Right ventricle myocardium inferior (tissue), 1 donor: Measurements from ENCODE around the gene PLEKHA6. TPM values are rescaled to one million over a fixed set of nuclear protein-coding genes. Genes with fewer than 3 reads are reported as not detected.

Experiments used
- ATAC-seq: fragments of 200-7000 bp; cut with Tn5 transposase; one replicate; pipeline ENCODE4 v1.9.1; 2020; ENCODE audit warnings: mild to moderate bottlenecking, moderate library complexity
- DNase-seq: peaks from one replicate; pipeline ENCODE4 v3.0.0; 2021; ENCODE audit errors: missing footprints
- intact Hi-C: fragments of 100-400 bp; cut with DNase I; formaldehyde crosslinking; loops from one replicate; pipeline ENCODE4 v1.11.0; 2022
- total RNA-seq: library from RNA; stranded (reverse); fragmentation: NEBNext Ultra II Directional; extraction: Animal tissue kit (Norgen Biotek cat#: 25700); gene quantifications from one replicate; pipeline ENCODE4 v1.2.1, GENCODE V29; 2021
- donor health status: DM: no; HTN: yes; CAD: no; lungs with severe emphysema.

The PLEKHA6 gene
- total RNA-seq, 1 donor from 2014 or later, result 18.7 TPM

DNA sequence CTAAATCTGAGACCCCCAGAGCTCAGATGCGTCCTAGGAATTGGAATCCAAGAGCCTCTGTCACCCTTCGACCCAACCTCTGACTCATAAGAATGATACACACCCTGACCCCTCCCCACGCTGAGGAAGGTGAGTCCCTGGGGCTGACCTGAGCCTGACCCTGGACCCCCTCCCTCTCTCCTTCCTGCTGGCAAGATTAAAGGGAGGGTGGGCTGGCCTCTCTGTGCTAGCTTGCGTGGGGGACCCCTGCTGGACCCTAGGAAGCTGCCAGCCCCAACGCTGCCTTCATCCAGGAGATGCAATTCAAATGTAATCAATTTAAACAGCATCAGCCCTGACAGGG is 627 bp downstream of the PLEKHA6 start:
- DNase-seq (no peak), ATAC-seq (no peak)
- intact Hi-C loops, result no loop called here

DNA sequence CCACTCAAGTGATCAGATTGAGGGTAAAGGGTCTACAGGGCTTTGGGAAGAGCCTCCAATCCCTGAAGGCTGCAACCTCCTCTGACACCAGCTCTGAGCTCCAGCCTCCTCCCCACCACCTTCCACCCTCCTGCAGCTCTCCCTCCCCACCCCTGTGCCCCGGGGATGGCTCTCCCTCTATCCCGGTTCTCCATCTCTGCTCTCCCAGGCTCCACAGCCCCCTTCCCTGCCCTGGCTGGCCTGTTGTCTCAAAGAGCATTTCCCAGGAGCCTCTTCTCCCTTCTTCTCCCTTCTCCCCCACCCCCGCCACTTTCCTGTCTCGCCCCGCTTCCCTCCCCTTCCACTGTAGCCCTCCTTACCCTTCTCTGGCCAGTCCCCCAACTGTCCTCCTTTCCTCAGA is 1.1 kb downstream of the PLEKHA6 start:
- intact Hi-C loops, result no loop called here
- ATAC-seq, result no peak
- no peak for DNase-seq

DNA sequence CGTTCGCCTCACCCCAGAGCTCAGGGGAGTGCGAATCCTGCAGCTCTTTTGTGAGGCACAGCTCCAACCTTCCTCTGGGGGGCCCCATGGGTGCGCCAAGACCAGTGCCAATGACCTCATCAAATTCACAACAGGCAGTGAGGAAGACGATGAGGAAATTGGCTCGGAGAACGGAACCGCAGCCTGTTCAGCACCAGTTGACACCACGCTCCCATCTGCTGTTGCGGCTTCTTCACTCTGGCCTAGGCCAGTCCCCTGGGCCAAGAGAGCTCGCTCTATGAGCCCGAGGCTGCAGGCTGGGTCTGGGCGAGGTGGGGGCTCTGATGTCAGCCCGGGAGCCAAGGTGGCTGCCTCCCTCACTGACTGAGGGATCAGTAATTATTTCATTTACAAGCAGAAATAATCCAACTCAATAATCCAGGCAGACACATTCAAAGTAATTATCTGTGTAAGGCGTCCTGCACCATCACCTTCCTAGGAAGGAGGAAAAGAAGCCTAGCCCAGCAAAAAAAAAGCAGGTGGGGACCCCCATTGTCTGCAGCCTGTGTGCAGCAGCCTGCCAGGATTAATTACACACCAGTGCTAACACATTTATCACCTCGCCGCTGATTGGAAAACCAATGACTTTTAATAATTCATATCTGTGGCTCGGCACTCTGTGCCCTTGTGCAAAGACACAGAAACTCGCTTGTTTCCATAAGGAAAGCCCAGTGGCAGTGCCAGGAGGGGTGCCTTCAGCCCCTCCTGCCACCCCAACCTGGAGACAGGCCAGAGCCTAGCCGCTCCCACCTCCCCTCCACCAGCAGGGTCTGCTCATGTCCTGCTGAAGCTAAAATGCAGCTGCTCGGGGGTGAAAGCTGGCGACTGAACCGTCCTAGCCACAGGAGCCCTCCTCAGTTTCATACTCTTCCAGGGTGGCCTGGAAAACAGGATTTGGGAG is 1.9 kb downstream of the PLEKHA6 start:
- ATAC-seq (peak; percentile 57), DNase-seq (no peak)
- intact Hi-C loops, result no loop called here

DNA sequence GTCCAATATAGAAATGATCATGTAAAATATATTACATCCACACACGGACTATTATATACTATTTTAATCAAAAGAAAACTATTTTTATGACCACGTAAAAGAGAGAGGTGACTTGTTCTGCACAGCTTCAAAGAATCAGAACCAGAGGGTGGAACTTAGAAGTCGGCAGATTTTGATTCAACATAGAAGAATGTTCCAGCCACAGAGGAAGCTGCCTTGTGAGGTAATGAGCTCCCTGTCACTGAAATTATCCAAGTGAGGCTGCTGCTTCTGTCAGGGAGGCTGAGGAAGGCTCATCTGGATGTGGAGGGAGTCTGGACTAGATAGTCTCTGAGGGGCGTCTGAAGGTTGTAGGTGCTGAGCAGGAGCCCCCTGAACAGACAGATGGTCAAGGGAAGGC is 2.7 kb downstream of the PLEKHA6 start:
- no peak for ATAC-seq
- intact Hi-C loops, result no loop called here
- no peak for DNase-seq

DNA sequence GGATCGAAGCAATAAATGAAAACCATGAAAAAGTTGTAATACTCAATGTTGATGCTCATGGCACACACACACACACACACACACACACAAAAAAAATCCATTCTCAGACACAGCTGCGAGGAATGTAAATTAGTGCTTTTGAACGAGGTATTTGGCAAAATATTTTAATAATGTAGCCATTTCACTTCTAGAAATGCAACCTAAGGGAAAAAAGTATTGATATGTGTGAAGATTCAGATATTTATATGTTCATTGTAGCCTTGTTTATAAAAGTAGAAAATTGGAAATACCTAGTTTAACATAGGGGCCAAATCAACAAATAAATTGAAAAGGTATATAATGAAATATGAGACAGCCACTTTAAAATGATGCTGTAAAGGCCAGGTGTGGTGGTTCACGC is 3.8 kb downstream of the PLEKHA6 start:
- DNase-seq (no peak), ATAC-seq (no peak)
- intact Hi-C loops, result no loop called here

DNA sequence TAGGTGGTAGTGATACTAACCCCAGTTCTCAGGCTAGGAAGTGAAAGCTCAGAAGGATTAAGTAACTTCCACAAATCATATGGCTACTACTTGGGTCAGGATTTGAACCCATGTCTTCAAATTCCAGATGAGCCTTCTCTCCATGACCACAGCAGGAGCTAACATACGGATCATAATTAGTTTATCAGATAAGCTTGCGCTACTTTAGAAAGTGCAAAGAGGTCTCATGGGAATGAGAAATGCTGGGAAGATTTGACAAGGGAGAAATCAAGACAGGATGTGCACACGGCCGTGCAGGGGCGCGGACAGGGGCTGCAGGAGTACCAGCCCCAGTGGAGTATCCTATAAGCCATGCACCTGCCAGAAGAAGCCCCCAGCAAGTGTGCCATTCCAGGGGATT is 5.2 kb downstream of the PLEKHA6 start:
- intact Hi-C loops, result no loop called here
- DNase-seq (no peak), ATAC-seq (no peak)

DNA sequence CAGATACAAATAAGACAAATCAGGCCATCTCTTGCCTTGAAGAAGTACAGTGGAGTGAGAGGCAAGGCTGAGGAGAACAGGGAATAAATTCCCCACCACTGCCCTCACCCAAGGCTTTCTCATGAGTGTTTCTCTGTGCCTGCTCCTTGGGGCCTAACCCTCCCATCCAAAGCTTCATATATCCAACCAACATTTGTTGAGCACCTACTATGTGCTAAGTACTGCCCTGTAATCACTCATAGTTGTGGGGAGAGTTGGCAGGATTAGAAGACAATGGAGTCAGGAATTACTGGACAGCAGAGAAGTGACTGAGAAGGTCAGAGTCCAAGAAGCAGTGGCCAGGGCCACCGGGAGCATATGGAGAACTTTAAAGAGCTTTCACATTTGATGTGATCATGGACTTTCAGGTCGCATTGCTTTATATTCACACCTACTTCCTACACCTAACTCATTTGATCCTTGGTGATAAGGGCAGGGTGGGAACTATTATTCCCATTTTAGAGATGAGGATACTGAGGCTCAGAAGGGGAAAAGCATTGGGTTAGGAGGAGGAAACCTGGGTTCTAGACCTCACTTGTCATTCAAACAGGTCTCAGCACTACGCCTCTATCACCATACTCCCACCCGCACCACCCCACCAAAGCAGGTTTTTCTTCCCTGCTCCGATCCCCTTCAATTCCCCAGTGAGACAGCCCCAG is 6.4 kb downstream of the PLEKHA6 start:
- no peak for ATAC-seq
- DNase-seq, result no peak
- intact Hi-C loops, result no loop called here

DNA sequence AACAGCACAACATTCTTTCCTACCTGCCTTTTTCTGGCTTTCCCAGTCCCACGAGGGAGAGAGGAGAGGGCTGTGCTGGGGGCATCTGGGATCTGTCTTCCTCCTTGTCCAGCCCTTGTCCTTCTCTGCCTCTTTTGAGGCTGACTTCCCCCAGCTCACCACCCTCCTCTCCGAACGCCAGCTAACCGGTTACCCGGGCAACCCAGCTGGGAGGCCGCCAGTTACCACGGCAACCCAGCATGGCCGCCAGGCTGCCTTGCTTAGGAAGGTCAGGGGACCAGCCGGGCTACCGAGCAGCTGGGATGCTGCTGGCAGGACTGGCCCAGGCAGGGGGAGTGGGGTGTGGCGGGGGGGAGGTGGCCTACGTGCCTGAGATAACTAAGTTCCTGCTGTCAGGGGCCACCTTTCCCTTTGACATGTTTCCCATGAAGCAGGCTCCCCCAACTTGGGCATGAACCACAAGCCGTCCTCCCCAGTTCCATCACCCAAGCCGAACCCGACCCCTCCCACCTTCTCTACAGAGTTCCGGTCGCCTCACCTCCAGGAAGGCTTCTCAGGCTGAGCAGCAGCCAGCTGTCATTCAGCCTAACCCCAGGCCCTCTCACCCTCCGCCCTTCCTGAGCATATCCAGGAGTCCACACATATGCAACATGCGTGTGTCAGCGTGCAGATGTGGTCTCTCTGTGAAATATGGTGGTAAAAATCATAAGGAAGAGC is 8.7 kb downstream of the PLEKHA6 start:
- ATAC-seq, result peak; percentile 49
- peak; percentile 87 for DNase-seq
- intact Hi-C loops, result no loop called here

DNA sequence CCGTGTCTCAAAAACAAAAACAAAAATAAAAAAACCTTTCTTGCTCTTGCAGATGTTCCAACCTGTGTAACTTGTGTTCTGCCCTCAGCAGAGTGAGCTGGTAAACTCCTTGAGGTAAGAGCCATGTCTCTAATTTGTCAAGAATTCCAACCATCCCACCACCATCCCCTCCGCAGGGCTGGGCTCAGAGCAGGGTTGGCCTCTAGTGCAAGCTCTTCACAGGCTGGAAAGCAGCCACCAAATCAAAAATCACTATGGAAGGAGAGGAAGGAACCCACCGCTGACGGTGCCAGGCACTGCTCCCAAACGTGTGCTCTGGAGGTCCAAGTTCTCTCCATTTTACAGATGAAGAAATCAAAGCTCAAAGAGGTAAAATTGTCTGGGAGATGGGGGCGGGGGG is 9.4 kb downstream of the PLEKHA6 start:
- ATAC-seq (no peak), DNase-seq (no peak)
- intact Hi-C loops, result no loop called here

DNA sequence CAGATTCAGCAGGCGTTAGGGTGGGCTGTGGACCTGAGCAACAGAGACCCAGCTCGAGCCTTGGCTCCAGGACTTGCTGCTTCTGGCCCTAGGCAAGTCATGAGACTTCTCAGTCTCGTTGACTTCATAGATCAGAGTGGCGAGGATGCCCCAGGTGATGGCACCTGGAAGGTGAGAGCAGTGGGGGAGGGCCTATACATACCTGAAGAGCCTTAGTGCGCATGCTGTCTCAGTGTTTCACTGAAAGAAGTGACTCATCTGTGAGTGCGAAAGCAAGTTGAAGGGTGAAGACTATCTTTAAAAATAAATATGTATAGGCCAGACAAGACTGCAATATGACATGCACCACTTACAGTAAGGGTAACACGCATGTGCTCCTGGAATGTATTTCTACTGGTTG is 10.1 kb downstream of the PLEKHA6 start:
- intact Hi-C loops, result no loop called here
- DNase-seq, result no peak
- no peak for ATAC-seq

DNA sequence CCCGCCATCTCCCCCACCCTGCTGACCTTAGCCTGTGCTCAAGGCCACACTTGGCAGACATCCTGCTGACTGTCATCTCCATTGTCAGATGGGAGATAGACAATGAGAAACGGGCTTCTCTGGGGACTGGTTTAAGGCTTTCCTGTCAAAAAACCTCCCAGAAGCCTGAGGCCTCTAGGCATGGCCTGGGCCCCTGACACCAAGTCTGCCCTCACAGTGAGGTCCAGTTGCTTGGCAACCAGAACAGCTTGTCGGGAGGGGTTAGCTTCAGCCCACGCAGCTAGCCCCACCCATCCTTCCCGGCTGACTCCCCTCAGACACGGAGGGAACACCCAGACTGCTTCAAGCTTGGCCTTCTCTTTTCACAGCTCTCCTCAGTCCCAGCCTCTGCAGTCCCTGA is 11.0 kb downstream of the PLEKHA6 start:
- intact Hi-C loops, result no loop called here
- peak; percentile 90 for DNase-seq
- peak; percentile 92 for ATAC-seq

DNA sequence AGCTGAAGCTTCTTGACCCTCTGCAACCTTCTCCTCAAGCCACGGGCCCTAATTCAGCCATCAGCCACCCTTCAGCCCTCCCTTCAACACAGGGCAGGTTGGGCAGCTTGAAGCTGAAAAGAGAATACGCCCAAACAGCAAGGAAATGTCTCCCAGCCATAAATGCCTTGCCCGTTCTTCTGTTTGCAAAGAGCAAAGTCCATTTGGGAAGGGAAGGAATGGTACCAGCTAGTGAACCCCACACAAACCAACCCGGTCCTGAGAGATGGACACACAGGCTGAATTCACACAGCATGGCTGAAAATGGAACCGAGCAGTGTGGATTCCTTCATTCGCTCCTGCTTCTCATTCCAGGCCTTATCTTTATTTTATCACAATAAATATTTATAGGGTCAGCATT is 11.5 kb downstream of the PLEKHA6 start:
- no peak for ATAC-seq
- no peak for DNase-seq
- intact Hi-C loops, result no loop called here

DNA sequence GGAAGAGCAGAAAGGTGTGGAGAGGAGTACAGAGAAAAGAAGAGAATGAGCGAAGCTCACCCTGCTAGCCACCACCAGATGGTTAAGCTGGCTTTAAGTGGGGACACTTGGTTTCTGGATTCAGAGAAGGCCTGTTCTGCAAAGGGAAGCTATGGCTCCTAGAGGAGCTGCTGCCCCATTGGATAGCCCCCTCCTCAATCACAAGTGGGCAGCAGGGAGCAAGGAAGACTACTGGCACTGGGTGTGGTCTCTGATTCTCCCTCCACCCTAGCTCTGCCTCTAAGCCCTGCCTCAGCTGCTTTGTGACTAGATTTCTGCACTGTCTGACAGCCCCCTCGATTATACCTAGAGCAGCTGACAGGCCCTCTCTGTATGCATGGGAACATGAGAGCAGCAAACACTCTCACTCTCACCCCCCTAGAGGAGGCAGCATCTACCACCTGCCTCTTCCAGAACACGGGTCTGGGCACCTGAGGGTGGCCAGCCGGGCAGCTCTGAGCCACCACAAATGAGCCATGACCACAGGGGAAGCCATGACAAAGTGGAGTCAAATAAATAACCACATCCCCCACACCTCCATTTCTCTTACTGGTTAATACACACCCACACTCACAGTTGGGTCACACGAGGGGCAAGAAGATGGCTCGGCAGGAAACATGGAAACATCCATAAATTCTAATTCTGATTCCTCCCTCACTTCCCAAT is 13.6 kb downstream of the PLEKHA6 start:
- intact Hi-C loops, result no loop called here
- ATAC-seq (no peak), DNase-seq (no peak)

DNA sequence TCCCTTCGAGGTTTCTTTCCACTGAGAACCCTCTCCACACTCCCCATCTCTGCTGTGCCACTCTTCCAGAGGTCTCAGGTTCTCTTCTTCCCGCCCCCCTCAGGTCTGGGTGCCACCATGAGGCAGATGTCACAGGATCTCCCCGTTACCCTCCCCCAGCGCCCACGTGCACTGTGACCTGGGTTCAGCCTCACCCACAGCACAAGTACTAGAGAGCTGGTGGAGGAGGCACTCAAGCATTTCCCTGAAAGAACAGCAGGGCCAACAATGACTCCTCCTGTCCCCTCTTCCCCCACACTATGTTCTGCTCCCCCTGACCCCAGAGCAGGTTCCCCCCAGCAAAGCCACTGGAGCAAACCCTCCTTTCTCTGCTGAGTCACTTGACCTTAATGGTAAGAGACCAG is 14.3 kb downstream of the PLEKHA6 start:
- intact Hi-C loops, result no loop called here
- no peak for DNase-seq
- ATAC-seq, result no peak

DNA sequence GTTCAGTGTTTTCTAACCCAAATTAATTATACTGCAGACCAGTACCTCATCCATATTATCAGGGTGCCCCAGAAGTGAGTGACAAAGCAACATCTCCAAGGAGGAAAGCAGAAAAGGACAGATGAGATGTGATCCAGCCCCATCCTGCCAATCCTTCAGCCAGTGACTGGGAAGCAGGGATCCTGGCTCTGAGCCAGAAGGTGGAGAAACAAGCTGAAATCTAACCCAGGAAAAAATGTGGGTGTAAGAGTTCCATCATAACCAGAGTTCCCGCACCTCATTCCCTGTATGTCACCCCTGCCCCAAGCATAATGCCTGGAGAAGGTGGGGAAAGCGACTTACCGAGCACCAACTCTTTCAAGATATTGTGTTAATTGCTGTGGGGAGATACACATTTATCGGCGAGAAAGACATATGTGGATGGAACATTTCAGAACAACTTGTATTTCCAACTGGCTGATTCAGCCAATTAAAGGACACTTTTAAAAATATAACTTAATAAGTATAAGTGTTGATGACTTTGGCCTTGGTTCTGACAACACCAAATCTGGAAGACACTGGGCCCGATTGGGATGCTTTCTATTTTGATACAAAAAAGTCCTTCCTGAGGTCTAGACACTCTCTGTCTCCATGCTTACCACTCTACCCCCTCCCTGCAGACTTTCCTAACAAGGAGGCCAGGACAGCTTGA is 14.9 kb downstream of the PLEKHA6 start:
- ATAC-seq, result no peak
- intact Hi-C loops, result no loop called here
- no peak for DNase-seq

DNA sequence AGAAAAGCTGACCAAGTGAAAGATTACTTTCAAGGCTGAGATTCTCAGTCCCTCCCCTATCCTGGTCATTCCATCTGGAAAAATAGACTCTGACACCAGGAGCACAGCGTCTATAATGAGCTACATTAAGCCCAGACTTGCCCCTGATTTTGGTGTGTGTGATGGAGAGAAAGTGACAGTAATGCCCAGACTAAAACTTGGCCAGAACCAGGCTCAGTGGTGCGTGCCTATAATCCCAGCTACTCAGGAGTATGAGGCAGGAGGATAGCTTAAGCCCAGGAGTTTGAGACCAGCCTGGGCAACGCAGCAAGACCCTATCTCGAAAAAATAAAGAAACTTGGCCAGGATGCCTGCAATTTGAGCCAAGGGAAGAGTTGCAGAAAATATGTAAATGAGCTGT is 15.9 kb downstream of the PLEKHA6 start:
- DNase-seq, result no peak
- no peak for ATAC-seq
- intact Hi-C loops, result no loop called here

DNA sequence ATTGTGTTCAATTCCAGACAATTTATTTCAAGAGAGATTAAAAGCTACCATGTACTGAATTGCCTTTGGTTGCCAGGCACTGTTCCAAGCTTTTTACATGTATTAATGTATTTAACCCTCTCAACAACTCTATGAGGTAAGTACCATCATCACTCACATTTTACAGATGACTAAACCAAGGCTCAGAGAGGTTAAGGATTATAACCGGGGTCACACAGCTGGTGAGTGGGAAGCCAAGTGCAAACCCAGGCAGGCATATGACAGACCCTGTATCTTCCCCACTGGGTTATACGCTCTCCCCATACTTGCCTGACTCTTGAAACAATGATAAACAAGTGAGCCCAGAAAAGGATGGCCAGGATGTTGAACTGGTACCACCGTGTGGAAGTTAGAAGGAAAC is 16.5 kb downstream of the PLEKHA6 start:
- intact Hi-C loops, result no loop called here
- no peak for ATAC-seq
- DNase-seq, result no peak

DNA sequence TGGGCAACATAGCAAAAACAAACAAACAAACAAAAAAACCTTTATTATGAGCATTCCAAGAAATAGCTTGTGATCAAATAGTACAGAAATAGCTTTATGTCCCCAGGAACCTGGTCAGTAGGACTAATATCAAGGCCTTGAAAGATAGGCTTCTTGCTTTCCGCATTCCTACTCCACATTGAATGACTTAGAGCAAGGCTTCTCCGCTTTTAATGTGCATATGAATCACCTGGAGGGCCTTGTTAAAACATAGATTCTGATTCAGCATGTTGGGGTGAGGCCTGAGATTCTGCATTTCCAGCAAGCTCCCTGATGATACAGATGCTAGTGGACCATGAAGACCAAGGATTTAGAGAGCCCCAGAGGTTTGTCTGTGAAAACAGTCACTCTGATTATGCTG is 17.4 kb downstream of the PLEKHA6 start:
- ATAC-seq (no peak), DNase-seq (no peak)
- intact Hi-C loops, result no loop called here

DNA sequence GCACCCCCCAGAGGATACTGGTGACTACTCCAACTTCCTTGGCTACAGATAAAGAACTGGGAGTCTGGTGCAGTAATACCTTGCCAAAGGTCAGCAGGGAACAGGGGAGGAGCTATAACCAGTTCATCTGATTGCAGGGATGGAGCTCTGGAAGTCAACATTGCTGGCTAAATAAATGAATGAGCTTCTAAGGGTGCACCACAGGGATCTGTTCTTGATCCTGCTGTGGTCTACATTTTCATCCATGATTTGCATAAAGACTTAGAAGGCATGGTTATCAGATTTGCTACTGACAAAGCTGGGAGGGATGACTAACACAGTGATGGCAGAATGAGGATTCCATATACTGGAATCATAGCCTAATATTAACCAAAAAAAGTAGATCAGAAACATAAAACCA is 18.3 kb downstream of the PLEKHA6 start:
- ATAC-seq, result no peak
- intact Hi-C loops, result no loop called here

More for the DNA sequence above, 18.3 kb downstream of the PLEKHA6 start:
- DNase-seq, result no peak
